C4-2B (cell line): Measurements from ENCODE around the gene MSMP.

Source experiments
- ZFX ChIP-seq: fragments of 450-650 bp; IDR thresholded peaks from 2 replicates; pipeline ENCODE4 v1.6.1; 2017
- TF ChIP-seq, protein P1 (sequence below): fragments of 450-650 bp; conservative IDR thresholded peaks from 2 replicates; pipeline ENCODE4 v1.5.1; 2017; ENCODE audit warnings: mild to moderate bottlenecking

DNA sequence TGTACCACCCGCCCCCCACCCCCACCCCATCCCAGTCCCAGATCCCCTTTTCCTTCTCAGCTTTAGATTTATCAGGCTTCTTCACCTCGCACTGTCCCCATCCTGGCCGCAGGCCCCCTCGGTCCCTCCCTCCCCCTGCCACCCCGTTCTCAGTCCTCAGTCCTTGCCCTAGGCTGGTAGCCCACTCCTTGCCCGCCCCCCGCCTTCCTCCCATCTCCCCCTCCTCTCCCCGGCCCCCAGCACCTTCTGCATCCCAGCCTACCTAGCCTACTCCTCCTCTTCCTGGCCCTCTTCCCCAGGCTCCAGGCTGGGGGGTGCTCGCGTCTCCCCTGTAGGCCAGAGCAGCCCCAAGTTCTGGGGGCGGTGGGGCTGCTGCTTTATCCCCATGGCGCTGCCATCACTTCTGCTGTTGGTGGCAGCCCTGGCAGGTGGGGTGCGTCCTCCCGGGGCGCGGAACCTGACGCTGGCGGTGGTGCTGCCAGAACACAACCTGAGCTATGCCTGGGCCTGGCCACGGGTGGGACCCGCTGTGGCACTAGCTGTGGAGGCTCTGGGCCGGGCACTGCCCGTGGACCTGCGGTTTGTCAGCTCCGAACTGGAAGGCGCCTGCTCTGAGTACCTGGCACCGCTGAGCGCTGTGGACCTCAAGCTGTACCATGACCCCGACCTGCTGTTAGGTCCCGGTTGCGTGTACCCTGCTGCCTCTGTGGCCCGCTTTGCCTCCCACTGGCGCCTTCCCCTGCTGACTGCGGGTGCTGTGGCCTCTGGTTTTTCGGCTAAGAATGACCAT is 38.1 kb upstream of the MSMP start:
- TF ChIP-seq, protein P1, sequence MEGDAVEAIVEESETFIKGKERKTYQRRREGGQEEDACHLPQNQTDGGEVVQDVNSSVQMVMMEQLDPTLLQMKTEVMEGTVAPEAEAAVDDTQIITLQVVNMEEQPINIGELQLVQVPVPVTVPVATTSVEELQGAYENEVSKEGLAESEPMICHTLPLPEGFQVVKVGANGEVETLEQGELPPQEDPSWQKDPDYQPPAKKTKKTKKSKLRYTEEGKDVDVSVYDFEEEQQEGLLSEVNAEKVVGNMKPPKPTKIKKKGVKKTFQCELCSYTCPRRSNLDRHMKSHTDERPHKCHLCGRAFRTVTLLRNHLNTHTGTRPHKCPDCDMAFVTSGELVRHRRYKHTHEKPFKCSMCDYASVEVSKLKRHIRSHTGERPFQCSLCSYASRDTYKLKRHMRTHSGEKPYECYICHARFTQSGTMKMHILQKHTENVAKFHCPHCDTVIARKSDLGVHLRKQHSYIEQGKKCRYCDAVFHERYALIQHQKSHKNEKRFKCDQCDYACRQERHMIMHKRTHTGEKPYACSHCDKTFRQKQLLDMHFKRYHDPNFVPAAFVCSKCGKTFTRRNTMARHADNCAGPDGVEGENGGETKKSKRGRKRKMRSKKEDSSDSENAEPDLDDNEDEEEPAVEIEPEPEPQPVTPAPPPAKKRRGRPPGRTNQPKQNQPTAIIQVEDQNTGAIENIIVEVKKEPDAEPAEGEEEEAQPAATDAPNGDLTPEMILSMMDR = no peak
- TF ChIP-seq ZFX = no peak
